ENCODE data around the gene ZNF350.

DNA sequence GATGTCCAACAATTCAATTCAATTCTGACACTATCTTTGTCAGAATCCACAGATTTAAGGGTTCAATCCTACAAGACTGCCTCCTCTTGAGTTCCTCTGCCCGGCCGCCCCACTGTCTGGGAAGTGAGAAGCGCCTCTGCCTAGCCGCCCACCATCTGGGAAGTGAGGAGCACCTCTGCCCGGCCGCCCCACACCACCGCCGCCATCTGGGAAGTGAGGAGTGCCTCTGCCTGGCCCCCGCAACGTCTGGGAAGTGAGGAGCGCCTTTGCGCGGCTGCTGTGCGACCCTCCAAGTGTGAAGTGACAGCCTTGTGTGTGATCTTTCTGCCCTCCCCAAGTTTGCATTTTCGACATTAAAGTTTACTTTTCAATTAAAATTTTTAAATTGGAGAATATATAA, 35.6 kb upstream of the ZNF350 start:
- TF ChIP-seq, protein P1, sequence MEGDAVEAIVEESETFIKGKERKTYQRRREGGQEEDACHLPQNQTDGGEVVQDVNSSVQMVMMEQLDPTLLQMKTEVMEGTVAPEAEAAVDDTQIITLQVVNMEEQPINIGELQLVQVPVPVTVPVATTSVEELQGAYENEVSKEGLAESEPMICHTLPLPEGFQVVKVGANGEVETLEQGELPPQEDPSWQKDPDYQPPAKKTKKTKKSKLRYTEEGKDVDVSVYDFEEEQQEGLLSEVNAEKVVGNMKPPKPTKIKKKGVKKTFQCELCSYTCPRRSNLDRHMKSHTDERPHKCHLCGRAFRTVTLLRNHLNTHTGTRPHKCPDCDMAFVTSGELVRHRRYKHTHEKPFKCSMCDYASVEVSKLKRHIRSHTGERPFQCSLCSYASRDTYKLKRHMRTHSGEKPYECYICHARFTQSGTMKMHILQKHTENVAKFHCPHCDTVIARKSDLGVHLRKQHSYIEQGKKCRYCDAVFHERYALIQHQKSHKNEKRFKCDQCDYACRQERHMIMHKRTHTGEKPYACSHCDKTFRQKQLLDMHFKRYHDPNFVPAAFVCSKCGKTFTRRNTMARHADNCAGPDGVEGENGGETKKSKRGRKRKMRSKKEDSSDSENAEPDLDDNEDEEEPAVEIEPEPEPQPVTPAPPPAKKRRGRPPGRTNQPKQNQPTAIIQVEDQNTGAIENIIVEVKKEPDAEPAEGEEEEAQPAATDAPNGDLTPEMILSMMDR (IDR thresholded peaks at IDR 0.05), result no peak
- no peak for TF ChIP-seq ZFX (IDR thresholded peaks at IDR 0.05; ENCODE audit: borderline replicate concordance)

Data from 22Rv1 (cell line).